HG02763 (cell line): ENCODE results near the gene OR52D1.

Experiments used
- ATAC-seq: cut with Tn5 transposase; IDR thresholded peaks from one replicate; pipeline ENCODE4 v1.9.1; 2021; ENCODE audit warnings: mild to moderate bottlenecking, moderate library complexity; ENCODE audit not compliant: unreplicated experiment

The OR52D1 gene

GRCh38 chr11:5488385-5488784 is at the start of gene OR52D1:
Gene OR52D1, plus strand, starts transcription at chr11:5488685. Its CDS starts 22 bp downstream, at chr11:5488707.
- no peak for ATAC-seq

- ATAC-seq = no peak
Measured at GRCh38 chr11:5441414-5441813, 47.1 kb upstream of the OR52D1 start, which contains the start of gene OR51I1. Gene OR51I1, minus strand, starts transcription at chr11:5441514. Its CDS starts 0 bp downstream, at chr11:5441514.

- no peak for ATAC-seq
Measured at GRCh38 chr11:5443835-5444393, 44.6 kb upstream of the OR52D1 start.

- ATAC-seq = no peak
Measured at GRCh38 chr11:5449023-5449422, 39.5 kb upstream of the OR52D1 start, which contains the start of gene OR51I2. Gene OR51I2, plus strand, starts transcription at chr11:5449323. Its CDS starts 4,166 bp downstream, at chr11:5453489.

- no peak for ATAC-seq
Measured at GRCh38 chr11:5449432-5449831, 39.1 kb upstream of the OR52D1 start.

GRCh38 chr11:5460983-5461621 is 27.4 kb upstream of the OR52D1 start:
- ATAC-seq = no peak

- no peak for ATAC-seq
Measured at GRCh38 chr11:5467527-5467926, 21.0 kb upstream of the OR52D1 start.

- ATAC-seq = no peak
Measured at GRCh38 chr11:5473921-5474320, 14.6 kb upstream of the OR52D1 start.

GRCh38 chr11:5476186-5476819 is 12.2 kb upstream of the OR52D1 start:
- no peak for ATAC-seq

GRCh38 chr11:5486003-5486402 is 2.5 kb upstream of the OR52D1 start:
- ATAC-seq = no peak

- no peak for ATAC-seq
Measured at GRCh38 chr11:5486421-5486820, 2.1 kb upstream of the OR52D1 start.

GRCh38 chr11:5488798-5489399 is 414 bp downstream of the OR52D1 start:
- ATAC-seq = no peak

- ATAC-seq = no peak
Measured at GRCh38 chr11:5489576-5490357, 1.3 kb downstream of the OR52D1 start.

GRCh38 chr11:5499671-5500070 is 11.2 kb downstream of the OR52D1 start:
- no peak for ATAC-seq

GRCh38 chr11:5500393-5500801 is 11.9 kb downstream of the OR52D1 start:
- no peak for ATAC-seq

GRCh38 chr11:5504403-5504921 is 16.0 kb downstream of the OR52D1 start:
- no peak for ATAC-seq

- ATAC-seq = no peak
Measured at GRCh38 chr11:5505363-5506048, 17.0 kb downstream of the OR52D1 start.

GRCh38 chr11:5507177-5507932 is 18.9 kb downstream of the OR52D1 start:
- no peak for ATAC-seq

- no peak for ATAC-seq
Measured at GRCh38 chr11:5507933-5508305, 19.4 kb downstream of the OR52D1 start.
